ENCODE data around the gene HINT1. TPM values are rescaled to one million over a fixed set of nuclear protein-coding genes. Genes with fewer than 3 reads are reported as not detected.

HINT1 gene
- total and polyA plus RNA-seq, 2 of the 4 experiments (the other 2 are of a cell fraction): 179 to 352 TPM

GRCh38 chr5:131212471-131213021, 47.5 kb upstream of the HINT1 start:
- ChIA-PET POLR2A (ENCODE audit: unreplicated experiment) (no interaction called here), CTCF (no interaction called here)
- Histone ChIP-seq H2AFZ (replicated peaks; ENCODE audit: low read length, poor library complexity) (no peak overlapping the region), H2BK5ac (ENCODE audit: low read depth, low read length, poor library complexity, severe bottlenecking) (no peak overlapping the region), H4K20me1 (ENCODE audit: insufficient read depth, low read length) (no peaks in the 10 kb centered on the region), H3K27me3 (ENCODE audit: control insufficient read depth, insufficient read depth, low read length) (no peaks in the 10 kb centered on the region), H2BK15ac (ENCODE audit: low read depth, low read length) (no peak overlapping the region; the same call in 2 of the 3 replicates), H3K36me3 (ENCODE audit: control insufficient read depth, insufficient read depth, low read length) (no peaks in the 10 kb centered on the region), H3K4me1 (ENCODE audit: control insufficient read depth, insufficient read depth, low read length) (peaks cover 2% of the 10 kb centered on the region), H3K9me1 (ENCODE audit: insufficient read depth, low read length) (no peaks in the 10 kb centered on the region), H3K9ac (ENCODE audit: low read depth, low read length) (no peak overlapping the region), H2AK5ac (ENCODE audit: low read depth, low read length) (no peak overlapping the region), H3K4me3 (ENCODE audit: insufficient read depth, low read depth, low read length) (no peak overlapping the region), H3K18ac (ENCODE audit: low read depth, low read length) (no peak overlapping the region), H2BK20ac (ENCODE audit: low read depth, low read length) (no peak overlapping the region), H2BK120ac (ENCODE audit: low read depth, low read length) (no peak overlapping the region), H3K4ac (ENCODE audit: low read depth, low read length) (no peak overlapping the region), H3K4me2 (ENCODE audit: low read depth, low read length) (no peak overlapping the region), H3K27ac (ENCODE audit: insufficient read depth, low read length) (no peak overlapping the region), H4K91ac (ENCODE audit: insufficient read depth, low read depth, low read length) (no peak overlapping the region), H3K79me1 (ENCODE audit: low read depth in 1 of 2, low read length in 2 of 2) (no peaks in the 10 kb centered on the region), H3K56ac (ENCODE audit: extremely low read depth, insufficient read depth, low read length) (no peak overlapping the region), H4K5ac (ENCODE audit: low read depth, low read length) (no peak overlapping the region), H3K23ac (ENCODE audit: low read depth, low read length) (no peak overlapping the region), H2AK9ac (replicated peaks; ENCODE audit: low read depth, low read length, poor library complexity) (no peak overlapping the region), H3K14ac (replicated peaks; ENCODE audit: low read depth, low read length) (no peak overlapping the region), H4K8ac (ENCODE audit: low read depth in 2 of 2, low read length in 2 of 2) (no peak overlapping the region), H3K9me3 (ENCODE audit: control insufficient read depth, insufficient read depth, low read length) (no peaks in the 10 kb centered on the region)
- DNase-seq (no peak), ATAC-seq (ENCODE audit: low read depth) (no peak)
- TF ChIP-seq BHLHE40 (IDR thresholded peaks at IDR 0.05; ENCODE audit: low read depth, low read length): no peak
- TF ChIP-seq RFX5 (IDR thresholded peaks at IDR 0.05; ENCODE audit: low read depth, low read length): no peak
- TF ChIP-seq CHD1 (IDR thresholded peaks at IDR 0.05; ENCODE audit: low read depth, low read length): no peak
- TF ChIP-seq MAZ (IDR thresholded peaks at IDR 0.05; ENCODE audit: borderline replicate concordance, low read depth, low read length): no peak
- TF ChIP-seq MXI1 (IDR thresholded peaks at IDR 0.05; ENCODE audit: borderline replicate concordance, low read depth, low read length): no peak
- no peak for TF ChIP-seq NFE2L2 (IDR thresholded peaks at IDR 0.05; ENCODE audit: low read depth, low read length)
- no peak for TF ChIP-seq RCOR1 (IDR thresholded peaks at IDR 0.05; ENCODE audit: insufficient replicate concordance, low read length)
- no peak for TF ChIP-seq RAD21 (IDR thresholded peaks at IDR 0.05; ENCODE audit: low read length)
- TF ChIP-seq USF2 (IDR thresholded peaks at IDR 0.05; ENCODE audit: low read depth, low read length): no peak
- no peak for TF ChIP-seq SMC3 (IDR thresholded peaks at IDR 0.05; ENCODE audit: low read depth, low read length)
- TF ChIP-seq POLR2A (IDR thresholded peaks at IDR 0.05; ENCODE audit: low read depth, low read length): no peak
- no peak for TF ChIP-seq CEBPB (IDR thresholded peaks at IDR 0.05; ENCODE audit: low read depth, low read length)
- no peak for TF ChIP-seq FOS (IDR thresholded peaks at IDR 0.05; ENCODE audit: low read depth, low read length)
- no peak for TF ChIP-seq MAFK (IDR thresholded peaks at IDR 0.05; ENCODE audit: low read depth, low read length)
- no peak for TF ChIP-seq ELK1 (IDR thresholded peaks at IDR 0.05; ENCODE audit: borderline replicate concordance, low read depth, low read length)
- TF ChIP-seq CTCF (conservative IDR thresholded peaks at IDR 0.05; ENCODE audit: low read depth, low read length): no peak
- dilution Hi-C loops (cut with HindIII; ENCODE audit: low sequenced_read_pairs, unreplicated experiment) (no loop called here), in situ Hi-C loops (cut with MboI; ENCODE audit: low sequenced_read_pairs) (no loop called here), intact Hi-C loops (cut with micrococcal nuclease) (no loop called here)
- no TSS peak for BruUV-seq (replicated peaks)
- no CpG with 5 or more reads among the region's 5 CpGs for WGBS, 2 experiments (ENCODE audit: extremely low coverage in 2 of 2, insufficient read length in 1 of 2)
